ENCODE data around the gene HCFC1R1. TPM values are rescaled to one million over a fixed set of nuclear protein-coding genes. Genes with fewer than 3 reads are reported as not detected.
A peak's percentile ranks its signal among the peaks of the same experiment; 100 is the strongest.

Gene HCFC1R1
- total RNA-seq, 3 donors from 2014 or later (not counting 1 experiment from before 2014, with no cell fraction given), result 15.4 to 21.8 (median 16.0) TPM

- H3K4me3 Mint-ChIP-seq, result no peak within 1 kb of the TSS
- TF ChIP-seq CTCF (IDR thresholded peaks at IDR 0.05), result no peak
- no peak within 1 kb of the TSS for H3K4me3 ChIP-seq (ENCODE audit: low read length)
- H3K9me3 Mint-ChIP-seq, result no peaks in the 10 kb centered on the region
- H3K27me3 ChIP-seq (ENCODE audit: control insufficient read depth, insufficient read depth, low read length), result peaks cover 3% of the 10 kb centered on the region
- peaks cover 14% of the 10 kb centered on the region for H3K4me1 ChIP-seq (ENCODE audit: control insufficient read depth, insufficient read depth, low read length)
- intact Hi-C loops (cut with micrococcal nuclease), result no loop called here
- no peaks in the 10 kb centered on the region for H3K36me3 Mint-ChIP-seq
- peaks cover 0 to 10% of the 10 kb centered on the region in 2 donors for H3K4me1 Mint-ChIP-seq
- H3K36me3 ChIP-seq (ENCODE audit: control insufficient read depth, insufficient read depth, low read length), result no peaks in the 10 kb centered on the region
- WGBS (ENCODE audit: insufficient coverage), result 60% methylated on average over 27 of the region's 27 CpGs
- peaks cover 0 to 5% of the 10 kb centered on the region in 2 donors for H3K27me3 Mint-ChIP-seq (ENCODE audit: low read depth in 2 of 2)
- ATAC-seq (no peak), DNase-seq (peak in 1 of 2 donors; percentile 42)
- H3K9me3 ChIP-seq (ENCODE audit: control insufficient read depth, insufficient read depth, low read length), result no peaks in the 10 kb centered on the region
- H3K27ac Mint-ChIP-seq, result no peak within 1 kb of the TSS
- no peak within 1 kb of the TSS for H3K27ac ChIP-seq (ENCODE audit: low read length)
Measured at GRCh38 chr16:3012828-3013420, 10.8 kb downstream of the HCFC1R1 start, which contains the start of gene CLDN9. TSS of gene CLDN9 (plus strand) at chr16:3012923. CDS start at chr16:3013363, 440 bp downstream.

- no peak for TF ChIP-seq CTCF (IDR thresholded peaks at IDR 0.05)
- Mint-ChIP-seq H3K9me3 (no peaks in the 10 kb centered on the region), H3K27ac (no peak overlapping the region), H3K36me3 (no peaks in the 10 kb centered on the region), H3K4me3 (no peak overlapping the region), H3K27me3 (ENCODE audit: low read depth in 2 of 2) (peaks cover 0 to 5% of the 10 kb centered on the region in 2 donors), H3K4me1 (peaks cover 1 to 15% of the 10 kb centered on the region in 2 donors)
- ATAC-seq (no peak), DNase-seq (no peak)
- Histone ChIP-seq H3K4me3 (ENCODE audit: low read length) (no peak overlapping the region), H3K9me3 (ENCODE audit: control insufficient read depth, insufficient read depth, low read length) (no peaks in the 10 kb centered on the region), H3K4me1 (ENCODE audit: control insufficient read depth, insufficient read depth, low read length) (peaks cover 19% of the 10 kb centered on the region), H3K36me3 (ENCODE audit: control insufficient read depth, insufficient read depth, low read length) (no peaks in the 10 kb centered on the region), H3K27me3 (ENCODE audit: control insufficient read depth, insufficient read depth, low read length) (no peaks in the 10 kb centered on the region), H3K27ac (ENCODE audit: low read length) (no peak overlapping the region)
- 48% methylated on average over 19 of the region's 19 CpGs for WGBS (ENCODE audit: insufficient coverage)
- intact Hi-C loops (cut with micrococcal nuclease), result no loop called here
Measured at GRCh38 chr16:3012246-3012645, 11.5 kb downstream of the HCFC1R1 start.

GRCh38 chr16:3010510-3010909 is 13.2 kb downstream of the HCFC1R1 start:
- DNase-seq (no peak), ATAC-seq (no peak)
- WGBS (ENCODE audit: insufficient coverage), result 96% methylated on average over 7 of the region's 8 CpGs
- Histone ChIP-seq H3K27ac (ENCODE audit: low read length) (no peak overlapping the region), H3K4me3 (ENCODE audit: low read length) (no peak overlapping the region), H3K27me3 (ENCODE audit: control insufficient read depth, insufficient read depth, low read length) (no peaks in the 10 kb centered on the region), H3K36me3 (ENCODE audit: control insufficient read depth, insufficient read depth, low read length) (no peaks in the 10 kb centered on the region), H3K9me3 (ENCODE audit: control insufficient read depth, insufficient read depth, low read length) (no peaks in the 10 kb centered on the region), H3K4me1 (ENCODE audit: control insufficient read depth, insufficient read depth, low read length) (peaks cover 25% of the 10 kb centered on the region)
- intact Hi-C loops (cut with micrococcal nuclease), result no loop called here
- H3K27ac Mint-ChIP-seq, result no peak overlapping the region
- peaks cover 0 to 5% of the 10 kb centered on the region in 2 donors for H3K27me3 Mint-ChIP-seq (ENCODE audit: low read depth in 2 of 2)
- H3K36me3 Mint-ChIP-seq, result no peaks in the 10 kb centered on the region
- H3K4me1 Mint-ChIP-seq, result peaks cover 5 to 20% of the 10 kb centered on the region in 2 donors
- TF ChIP-seq CTCF (IDR thresholded peaks at IDR 0.05), result no peak
- H3K9me3 Mint-ChIP-seq, result no peaks in the 10 kb centered on the region
- H3K4me3 Mint-ChIP-seq, result no peak overlapping the region

Measured in natural killer cell (primary cell).